HepG2 (cell line): ENCODE results near the gene CDRT15. TPM values are rescaled to one million over a fixed set of nuclear protein-coding genes. Genes with fewer than 3 reads are reported as not detected.
A peak's percentile ranks its signal among the peaks of the same experiment; 100 is the strongest.

Experiments used
- ATAC-seq: fragments of 200-7000 bp; cut with Tn5 transposase; 3 replicates; pipeline ENCODE4 v1.9.1; 2020; ENCODE audit warnings: mild to moderate bottlenecking, moderate library complexity
- BruUV-seq: library from RNA; stranded (reverse); fragments of 400-500 nt; replicated peaks from 2 replicates; lab custom pipeline; 2021; lab: Mats Ljungman, UMichigan
- CTCF ChIA-PET: fragments of 300-600 bp; formaldehyde crosslinking; extraction: SDS; loops from one replicate; lab custom pipeline; 2021; ENCODE audit warnings: low total read pairs, inconsistent platforms, low intra/inter-chr PET ratio; lab: Yijun Ruan, JAX
- POLR2A ChIA-PET: fragments of 350-600 bp; sonication (Branson Sonifier 250); formaldehyde crosslinking; loops from one replicate; lab custom pipeline; 2020; ENCODE audit warnings: antibody characterized with exemption, inconsistent platforms; lab: Yijun Ruan, JAX
- DNase-seq: peaks from one replicate; pipeline ENCODE4 v3.0.0-alpha.2; 2015; ENCODE audit warnings: low spot score
- FAIRE-seq: peaks from 3 replicates; lab custom pipeline; 2011; peaks lifted over from hg19 to GRCh38; lab: Jason Lieb, UNC
- H2AFZ ChIP-seq: one replicate; pipeline ENCODE4 v1.6.1; 2011; ENCODE audit warnings: low read length, inconsistent platforms
- H3K27ac ChIP-seq: fragments of 300-600 bp; 3 replicates; pipeline ENCODE4 v1.8.0; 2011; ENCODE audit warnings: mixed run types, mild to moderate bottlenecking, mixed read lengths, low read length, inconsistent platforms; ENCODE audit not compliant: insufficient read depth; ENCODE audit errors: extremely low read length
- H3K27me3 ChIP-seq, 2 experiments: fragments of 200-600 bp in 1 of 2; 2 replicates in 1 of 2; 3 replicates in 1 of 2; pipeline versions ENCODE4 v1.6.0 to v1.8.0; 2011; ENCODE audit warnings: low read length in 2 of 2, mild to moderate bottlenecking in 2 of 2, moderate library complexity in 2 of 2, inconsistent platforms in 1 of 2; ENCODE audit not compliant: insufficient read depth in 2 of 2, control insufficient read depth in 1 of 2
- H3K36me3 ChIP-seq, 2 experiments: fragments of 200-600 bp in 1 of 2; replicated peaks in 1 of 2; 2 replicates in 1 of 2; 3 replicates in 1 of 2; pipeline versions ENCODE4 v1.5.1 to v1.8.0; 2011; ENCODE audit warnings: low read length in 2 of 2, inconsistent platforms in 1 of 2; ENCODE audit not compliant: insufficient read depth in 2 of 2, control insufficient read depth in 1 of 2
- H3K4me1 ChIP-seq: 2 replicates; pipeline ENCODE4 v1.5.1; 2012; ENCODE audit warnings: low read length, inconsistent platforms; ENCODE audit not compliant: insufficient read depth
- H3K4me2 ChIP-seq: 2 replicates; pipeline ENCODE4 v1.6.0; 2011; ENCODE audit warnings: low read depth, low read length, inconsistent platforms
- H3K4me3 ChIP-seq, 3 experiments: fragments of 200-600 bp in 1 of 3; sonication (generic), shearing (Covaris generic) in 1 of 3; replicated peaks in 1 of 3; 2 replicates each; pipeline ENCODE4 v1.5.1; 2011 to 2016; ENCODE audit warnings: low read length in 3 of 3, inconsistent platforms in 2 of 3, low read depth in 2 of 3, mild to moderate bottlenecking in 2 of 3, control low read depth in 1 of 3, mixed read lengths in 1 of 3; ENCODE audit not compliant: insufficient read depth in 1 of 3
- H3K79me2 ChIP-seq: one replicate; pipeline ENCODE4 v1.6.1; 2011; ENCODE audit warnings: low read length, inconsistent platforms; ENCODE audit not compliant: insufficient read depth
- H3K9ac ChIP-seq: 2 replicates; pipeline ENCODE4 v1.6.0; 2011; ENCODE audit warnings: mild to moderate bottlenecking, low read depth, low read length, inconsistent platforms; ENCODE audit not compliant: insufficient read depth
- H3K9me3 ChIP-seq: 2 replicates; pipeline ENCODE4 v1.5.1; 2012; ENCODE audit warnings: mild to moderate bottlenecking, low read length
- H4K20me1 ChIP-seq: 2 replicates; pipeline ENCODE4 v1.6.0; 2011; ENCODE audit warnings: inconsistent platforms, mild to moderate bottlenecking, low read length, moderate library complexity; ENCODE audit not compliant: insufficient read depth
- CHD2 ChIP-seq: IDR thresholded peaks from 2 replicates; pipeline ENCODE4 v1.6.1; 2011; ENCODE audit warnings: low read depth, low read length, improper control_type of control experiment
- JUN ChIP-seq: sonication (generic); formaldehyde crosslinking; IDR thresholded peaks from 2 replicates; pipeline ENCODE4 v1.4.0; 2020; ENCODE audit warnings: mild to moderate bottlenecking, missing genetic modification reagents
- NFIB ChIP-seq: sonication (generic); formaldehyde crosslinking; IDR thresholded peaks from 2 replicates; pipeline ENCODE4 v1.9.0; 2021; ENCODE audit warnings: missing genetic modification reagents, mild to moderate bottlenecking, borderline replicate concordance
- ZBTB25 ChIP-seq: IDR thresholded peaks from 2 replicates; pipeline ENCODE4 v1.6.1; 2018; ENCODE audit warnings: missing genetic modification reagents
- ZNF770 ChIP-seq: sonication (generic); formaldehyde crosslinking; IDR thresholded peaks from 2 replicates; pipeline ENCODE4 v1.5.0; 2020; ENCODE audit warnings: mild to moderate bottlenecking, missing genetic modification reagents
- WGBS: methylation state at CpG from one replicate; pipeline ENCODE4 v1.1.6; 2017; ENCODE audit warnings: low lambda C conversion rate; 5-methylcytosine and 5-hydroxymethylcytosine counted together
- in situ Hi-C: cut with HindIII; loops from 2 replicates; pipeline ENCODE4 v1.10.0; 2017; ENCODE audit warnings: low pct_unique_long_range_greater_than_20kb; ENCODE audit not compliant: extremely low pct_ligation_motif_present
- intact Hi-C: fragments of 100-400 bp; cut with micrococcal nuclease; formaldehyde crosslinking; loops from one replicate; pipeline ENCODE4 v1.10.0; 2022; ENCODE audit not compliant: unreplicated experiment
- polyA plus RNA-seq, 8 experiments: library from polyadenylated mRNA; depleted of rRNA in 3 of 8; stranded (reverse) in 7 of 8; unstranded in 1 of 8; fragments of >200 nt; fragmentation: Illumina TruSeq in 4 of 8; extraction: Trizol in 4 of 8; gene quantifications; 2 replicates each; pipeline versions ENCODE4 v1.2.1 to v1.2.3, GENCODE V29; 2011 to 2016; ENCODE audit warnings: low read depth in 4 of 8, missing spikeins in 1 of 8, mixed read lengths in 1 of 8; ENCODE audit not compliant: insufficient read depth in 1 of 8
- total RNA-seq, 5 experiments: library from RNA; depleted of rRNA; stranded (reverse); fragments of >200 nt; fragmentation: Illumina TruSeq; extraction: Trizol; gene quantifications; 2 replicates each; pipeline ENCODE4 v1.2.3, GENCODE V29; 2016; ENCODE audit warnings: low read depth in 1 of 5

Gene CDRT15
- total and polyA plus RNA-seq, 2 of the 13 experiments (the other 11 are each of a cell fraction or from before 2014, with no cell fraction given) = not detected

- Histone ChIP-seq H3K27me3 (no peaks in the 10 kb centered on the region), H3K4me3 (no peak overlapping the region), H3K4me2 (no peak overlapping the region), H3K27ac (no peak overlapping the region), H4K20me1 (no peaks in the 10 kb centered on the region), H3K4me1 (peaks cover 16% of the 10 kb centered on the region), H3K9ac (no peak overlapping the region), H2AFZ (no peak overlapping the region), H3K79me2 (no peaks in the 10 kb centered on the region), H3K9me3 (no peaks in the 10 kb centered on the region), H3K36me3 (peaks cover 3 to 20% of the 10 kb centered on the region in 2 experiments)
- 91% methylated on average over 2 of the region's 2 CpGs for WGBS
- CTCF ChIA-PET = no interaction called here
- in situ Hi-C loops (no loop called here), intact Hi-C loops (loop anchor here (10.0 kb wide), 1 partner anchor 70 kb away; no protein-coding TSS in a partner anchor)
- FAIRE-seq = no peak
- POLR2A ChIA-PET = no interaction called here
- BruUV-seq = no TSS peak
- no peak for TF ChIP-seq NFIB (CRISPR knock-in tag)
- TF ChIP-seq CHD2 = no peak
- no peak for TF ChIP-seq JUN (CRISPR knock-in tag)
- TF ChIP-seq ZNF770 (CRISPR knock-in tag) = 0 out of 2 replicates have a peak, but pooled peaks have one; percentile 13
- no peak for TF ChIP-seq ZBTB25 (CRISPR knock-in tag)
- no peak for DNase-seq
- ATAC-seq = no peak
These were observed 32.1 kb downstream of the CDRT15 start for GRCh38 chr17:14204546-14204945.
